ENCODE results near the gene VDAC1.

DNA sequence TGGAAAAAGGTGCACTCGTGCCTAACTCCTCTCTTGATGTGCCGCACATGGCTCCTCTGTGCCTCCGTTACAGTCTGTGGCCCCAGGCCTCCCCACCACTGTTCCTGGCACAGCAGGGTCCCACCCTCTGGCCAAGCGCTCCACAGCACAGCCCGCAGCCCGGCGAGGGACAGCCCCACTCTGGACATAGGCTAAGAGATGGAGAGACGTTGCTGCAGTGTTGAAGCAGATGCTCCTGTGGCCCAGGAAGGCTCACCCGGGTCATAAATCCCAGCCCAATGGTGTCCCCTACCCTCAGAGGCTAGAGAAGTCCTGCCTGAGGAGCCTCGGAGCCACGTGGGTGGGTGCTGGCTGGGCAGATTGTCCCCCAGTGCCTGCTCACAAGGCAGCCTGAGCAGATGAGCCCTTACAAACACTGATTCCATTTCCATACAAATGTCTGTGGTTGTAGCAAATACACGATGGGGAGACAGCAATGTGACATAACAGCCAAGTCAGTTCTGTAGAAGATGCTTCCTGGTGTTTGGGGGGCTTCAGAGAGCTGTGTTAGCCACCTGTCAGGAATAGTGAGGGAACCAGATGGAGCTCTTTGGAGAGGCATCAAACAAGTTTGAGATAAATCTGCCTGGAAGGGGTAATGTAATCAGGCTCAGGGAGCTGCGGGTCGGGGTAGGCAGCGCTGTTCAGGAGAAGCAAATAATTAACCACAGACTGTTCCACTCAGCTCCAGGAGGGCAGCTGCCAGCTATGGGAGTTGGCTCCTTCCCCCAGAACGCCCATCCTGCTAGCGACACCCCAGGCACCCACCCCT lies 78.1 kb downstream of the VDAC1 start:
- TF ChIP-seq EZH2 (IDR thresholded peaks at IDR 0.05; ENCODE audit: low read length, missing control alignments) (no peak), CTCF (conservative IDR thresholded peaks at IDR 0.05 in 1 of 2, IDR thresholded peaks at IDR 0.05 in 1 of 2; ENCODE audit: low read depth in 1 of 2, low read length in 2 of 2) (no peak)

All from fibroblast of lung (primary cell).